Thymus (tissue), 11 donors: ENCODE measurements around the gene CENPC. TPM values are rescaled to one million over a fixed set of nuclear protein-coding genes. Genes with fewer than 3 reads are reported as not detected.

Experiments used
- DNase-seq, 9 donors: peaks; one replicate each; pipeline ENCODE4 v3.0.0-alpha.2; 2013; ENCODE audit warnings: low spot score in 9 of 9, low read depth in 6 of 9, missing footprints in 1 of 9
- H3K27ac ChIP-seq, 2 donors: one replicate each; pipeline ENCODE4 v1.5.1; 2013; ENCODE audit warnings: control low read depth in 1 of 2, low read depth in 1 of 2, low read length in 1 of 2, mild to moderate bottlenecking in 1 of 2, moderate library complexity in 1 of 2
- H3K27me3 ChIP-seq, 2 donors: one replicate each; pipeline ENCODE4 v1.5.1; 2013; ENCODE audit warnings: low read length in 1 of 2; ENCODE audit not compliant: control insufficient read depth in 2 of 2, insufficient read depth in 1 of 2
- H3K36me3 ChIP-seq, 2 donors: one replicate each; pipeline ENCODE4 v1.5.1; 2013; ENCODE audit warnings: low read length in 1 of 2, mild to moderate bottlenecking in 1 of 2, moderate library complexity in 1 of 2; ENCODE audit not compliant: control insufficient read depth in 2 of 2, insufficient read depth in 2 of 2
- H3K4me1 ChIP-seq, 2 donors: one replicate each; pipeline ENCODE4 v1.5.1; 2013; ENCODE audit warnings: low read length in 2 of 2; ENCODE audit not compliant: control insufficient read depth in 2 of 2, insufficient read depth in 2 of 2
- H3K4me3 ChIP-seq, 2 donors: one replicate each; pipeline ENCODE4 v1.5.1; 2013; ENCODE audit warnings: low read length in 2 of 2, control low read depth in 1 of 2, mild to moderate bottlenecking in 1 of 2
- H3K9me3 ChIP-seq, 2 donors: one replicate each; pipeline ENCODE4 v1.5.1; 2013; ENCODE audit warnings: low read length in 1 of 2, mild to moderate bottlenecking in 1 of 2; ENCODE audit not compliant: control insufficient read depth in 2 of 2, insufficient read depth in 1 of 2
- WGBS: extraction: QIAGEN DNeasy Blood & Tissue Kit; methylation state at CpG from one replicate; pipeline ENCODE4 v1.1.7; 2013; 5-methylcytosine and 5-hydroxymethylcytosine counted together
- polyA plus RNA-seq: library from polyadenylated mRNA; stranded (reverse); fragments of 200-250 nt; gene quantifications from one replicate; pipeline ENCODE4 v1.2.3, GENCODE V29; 2013
- total RNA-seq: library from RNA; stranded (reverse); fragments of 120-200 nt; gene quantifications from one replicate; pipeline ENCODE4 v1.2.4, GENCODE V29; 2013
- donor health status: healthy.

The CENPC gene
- total and polyA plus RNA-seq, 2 donors, result 10.7 to 33.7 TPM

- no peak for DNase-seq
- WGBS, result 96% methylated on average over 2 of the region's 2 CpGs
- Histone ChIP-seq H3K9me3 (no peaks in the 10 kb centered on the region), H3K36me3 (peaks cover 12 to 34% of the 10 kb centered on the region in 2 donors), H3K27ac (no peak overlapping the region), H3K4me1 (no peaks in the 10 kb centered on the region), H3K27me3 (no peaks in the 10 kb centered on the region), H3K4me3 (no peak overlapping the region)
These were observed 23.1 kb downstream of the CENPC start for GRCh38 chr4:67522230-67522629.

DNA sequence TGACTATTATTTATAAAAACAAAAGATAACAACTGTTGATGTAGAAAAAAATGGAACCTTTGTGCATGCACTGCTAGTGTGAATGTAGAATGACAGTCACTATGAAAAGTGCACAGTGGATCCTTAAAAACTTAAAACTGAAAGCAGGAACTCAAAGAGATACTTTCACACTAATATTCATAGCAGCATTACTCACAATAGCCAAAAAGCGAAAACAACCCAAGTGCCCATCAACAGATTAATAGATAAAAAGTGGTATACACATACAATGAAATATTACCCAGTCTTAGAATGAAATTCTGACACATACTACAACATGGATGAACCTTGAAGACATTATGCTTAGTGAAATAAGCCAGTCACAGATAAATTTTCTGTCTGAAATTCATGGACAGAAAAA lies 23.8 kb downstream of the CENPC start:
- Histone ChIP-seq H3K9me3 (no peaks in the 10 kb centered on the region), H3K27me3 (no peaks in the 10 kb centered on the region), H3K27ac (no peak overlapping the region), H3K4me1 (no peaks in the 10 kb centered on the region), H3K36me3 (peaks cover 13 to 37% of the 10 kb centered on the region in 2 donors), H3K4me3 (no peak overlapping the region)
- 98% methylated on average over 1 of the region's 1 CpG for WGBS
- DNase-seq, result no peak

DNA sequence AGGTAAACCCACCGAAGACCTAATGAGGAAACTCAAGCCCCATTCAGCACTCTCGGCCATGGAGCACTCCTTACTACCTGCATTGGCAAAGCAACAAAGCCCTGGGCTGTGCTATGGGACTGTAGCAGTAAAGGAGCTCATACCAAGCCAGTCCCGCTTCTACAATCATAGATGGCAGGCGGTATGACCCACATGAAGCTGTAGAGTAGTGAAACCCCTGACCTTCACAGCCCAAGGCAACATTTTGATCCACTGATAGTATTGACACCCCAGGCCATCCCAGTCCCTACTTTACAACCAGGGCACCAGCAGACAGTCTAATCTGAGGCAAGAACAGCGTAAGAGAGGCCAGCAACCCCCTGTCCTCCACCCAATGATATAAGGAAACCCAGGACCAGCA lies 25.2 kb downstream of the CENPC start:
- H3K36me3 ChIP-seq, result peaks cover 9 to 41% of the 10 kb centered on the region in 2 donors
- no peaks in the 10 kb centered on the region for H3K27me3 ChIP-seq
- H3K27ac ChIP-seq, result no peak overlapping the region
- no peaks in the 10 kb centered on the region for H3K4me1 ChIP-seq
- WGBS, result 98% methylated on average over 5 of the region's 5 CpGs
- H3K9me3 ChIP-seq, result no peaks in the 10 kb centered on the region
- no peak for DNase-seq
- no peak overlapping the region for H3K4me3 ChIP-seq

DNA sequence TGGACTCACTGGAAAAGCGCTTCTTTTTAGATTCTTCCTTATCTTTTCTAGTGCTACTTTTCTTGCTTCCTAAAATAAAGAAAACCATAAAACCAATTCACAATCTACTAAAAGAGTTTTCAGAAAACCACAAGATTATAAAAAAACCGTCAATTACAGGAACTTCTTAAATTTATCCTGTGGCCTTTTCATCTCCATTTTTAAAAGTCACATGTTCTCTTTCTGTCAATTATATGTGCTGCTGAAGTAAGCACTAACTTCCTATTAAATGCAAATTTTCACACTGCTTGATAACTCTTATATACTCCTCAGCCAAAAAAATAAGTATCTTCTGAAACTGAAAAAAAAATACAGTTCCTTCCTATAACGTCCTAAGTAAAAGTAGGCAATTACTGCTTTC lies 32.8 kb downstream of the CENPC start:
- H3K27ac ChIP-seq, result no peak overlapping the region
- 42% methylated on average over 3 of the region's 3 CpGs for WGBS
- no peaks in the 10 kb centered on the region for H3K4me1 ChIP-seq
- no peak overlapping the region for H3K4me3 ChIP-seq
- H3K27me3 ChIP-seq, result no peaks in the 10 kb centered on the region
- H3K9me3 ChIP-seq, result no peaks in the 10 kb centered on the region
- DNase-seq, result no peak
- H3K36me3 ChIP-seq, result peaks cover 22 to 61% of the 10 kb centered on the region in 2 donors

- 98% methylated on average over 2 of the region's 2 CpGs for WGBS
- H3K27me3 ChIP-seq, result no peaks in the 10 kb centered on the region
- DNase-seq, result no peak
- no peaks in the 10 kb centered on the region for H3K9me3 ChIP-seq
- no peak overlapping the region for H3K27ac ChIP-seq
- no peak overlapping the region for H3K4me3 ChIP-seq
- H3K36me3 ChIP-seq, result peaks cover 17 to 55% of the 10 kb centered on the region in 2 donors
- no peaks in the 10 kb centered on the region for H3K4me1 ChIP-seq
These were observed 44.9 kb downstream of the CENPC start for GRCh38 chr4:67500373-67500772.

DNA sequence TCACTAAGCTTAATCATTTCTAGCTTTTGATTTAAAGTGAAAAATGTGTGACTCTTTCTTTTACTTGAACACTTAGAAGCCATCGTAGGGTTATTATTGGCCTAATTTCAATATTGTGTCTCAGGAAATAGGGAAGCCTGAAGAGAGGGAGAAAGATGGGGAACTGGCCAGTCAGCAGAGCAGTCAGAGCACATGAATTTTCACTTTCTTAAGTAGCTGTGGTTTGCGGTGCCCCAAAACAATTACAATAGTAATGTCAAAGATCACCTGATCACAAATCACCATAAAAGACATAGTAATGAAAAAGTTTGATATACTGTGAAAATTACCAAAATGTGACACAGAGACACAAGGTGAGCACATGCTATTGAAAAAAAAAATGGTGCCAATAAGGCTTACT lies 45.5 kb downstream of the CENPC start:
- no peaks in the 10 kb centered on the region for H3K9me3 ChIP-seq
- peaks cover 17 to 51% of the 10 kb centered on the region in 2 donors for H3K36me3 ChIP-seq
- no peak overlapping the region for H3K4me3 ChIP-seq
- H3K4me1 ChIP-seq, result no peaks in the 10 kb centered on the region
- no peak for DNase-seq
- 93% methylated on average over 2 of the region's 2 CpGs for WGBS
- H3K27ac ChIP-seq, result no peak overlapping the region
- H3K27me3 ChIP-seq, result no peaks in the 10 kb centered on the region

DNA sequence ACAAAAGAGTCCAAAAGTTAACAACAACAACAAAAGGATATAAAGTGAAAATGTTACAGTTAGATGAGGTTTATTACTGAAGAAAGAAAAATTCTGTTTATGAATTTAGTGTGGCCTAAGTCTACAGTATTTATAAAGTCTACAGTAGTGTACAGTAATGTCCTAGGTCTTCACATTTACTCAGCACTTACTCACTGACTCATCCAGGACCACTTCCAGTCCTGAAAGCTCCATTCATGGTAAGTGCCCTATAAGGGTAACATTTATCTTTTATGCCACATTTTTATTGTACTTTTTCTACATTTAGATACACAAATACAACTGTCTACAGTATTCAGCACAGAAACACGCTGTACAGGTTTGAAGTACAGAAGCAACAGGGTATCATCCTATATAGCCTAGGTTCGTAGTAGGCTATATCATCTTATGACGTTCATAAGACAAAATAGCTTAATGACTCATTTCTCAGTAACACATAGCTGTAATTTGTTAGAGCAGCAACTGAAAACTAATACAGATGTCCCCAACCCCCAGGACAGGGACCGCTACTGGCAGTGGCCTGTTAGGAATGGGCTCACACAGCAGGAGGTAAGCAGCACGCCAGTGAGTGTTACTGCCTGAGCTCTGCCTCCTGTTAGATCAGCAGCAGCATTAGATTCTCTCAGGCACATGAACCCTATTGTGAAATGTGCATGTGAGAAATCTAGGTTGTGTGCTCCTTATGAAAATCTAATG lies 61.3 kb downstream of the CENPC start:
- no peak overlapping the region for H3K27ac ChIP-seq
- H3K27me3 ChIP-seq, result no peaks in the 10 kb centered on the region
- H3K4me3 ChIP-seq, result no peak overlapping the region
- peaks cover 19 to 40% of the 10 kb centered on the region in 2 donors for H3K36me3 ChIP-seq
- WGBS, result 98% methylated on average over 5 of the region's 5 CpGs
- H3K9me3 ChIP-seq, result no peaks in the 10 kb centered on the region
- DNase-seq, result no peak
- H3K4me1 ChIP-seq, result no peaks in the 10 kb centered on the region

DNA sequence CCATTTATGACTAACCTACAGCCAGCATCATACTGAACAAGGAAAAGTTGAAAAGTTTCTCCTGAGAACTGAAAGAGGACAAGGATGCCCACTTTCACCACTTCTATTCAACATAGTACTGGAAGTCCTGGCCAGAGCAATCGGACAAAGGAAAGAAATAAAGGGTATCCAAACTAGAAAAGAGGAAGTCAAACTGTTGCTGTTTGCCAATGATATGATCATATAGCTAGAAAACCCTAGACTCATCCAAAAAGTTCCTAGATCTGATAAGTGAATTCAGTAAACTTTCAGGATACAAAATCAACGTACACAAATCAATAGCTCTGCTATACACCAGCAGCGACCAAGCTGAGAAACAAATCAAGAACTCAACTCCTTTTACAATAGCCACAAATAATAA lies 64.5 kb downstream of the CENPC start:
- DNase-seq, result no peak
- WGBS, result 99% methylated on average over 3 of the region's 3 CpGs
- Histone ChIP-seq H3K27me3 (no peaks in the 10 kb centered on the region), H3K27ac (no peak overlapping the region), H3K4me3 (no peak overlapping the region), H3K9me3 (peaks cover 0 to 2% of the 10 kb centered on the region in 2 donors), H3K4me1 (no peaks in the 10 kb centered on the region), H3K36me3 (peaks cover 35 to 47% of the 10 kb centered on the region in 2 donors)

- Histone ChIP-seq H3K4me3 (no peak overlapping the region), H3K27me3 (no peaks in the 10 kb centered on the region), H3K9me3 (peaks cover 0 to 2% of the 10 kb centered on the region in 2 donors), H3K36me3 (peaks cover 41 to 65% of the 10 kb centered on the region in 2 donors), H3K27ac (no peak overlapping the region), H3K4me1 (no peaks in the 10 kb centered on the region)
- 79% methylated on average over 4 of the region's 4 CpGs for WGBS
- no peak for DNase-seq
These were observed 70.1 kb downstream of the CENPC start for GRCh38 chr4:67475155-67475554.
